NT2/D1 (cell line): ENCODE results near the gene FAM234A.

Experiments
- SUZ12 ChIP-seq: IDR thresholded peaks from 2 replicates; pipeline ENCODE4 v1.6.1; 2011; ENCODE audit not compliant: insufficient read length, insufficient read depth; ENCODE audit errors: extremely low read depth
- ZNF274 ChIP-seq: IDR thresholded peaks from 2 replicates; pipeline ENCODE4 v1.6.1; 2011; ENCODE audit warnings: mild to moderate bottlenecking, low read depth, low read length

DNA sequence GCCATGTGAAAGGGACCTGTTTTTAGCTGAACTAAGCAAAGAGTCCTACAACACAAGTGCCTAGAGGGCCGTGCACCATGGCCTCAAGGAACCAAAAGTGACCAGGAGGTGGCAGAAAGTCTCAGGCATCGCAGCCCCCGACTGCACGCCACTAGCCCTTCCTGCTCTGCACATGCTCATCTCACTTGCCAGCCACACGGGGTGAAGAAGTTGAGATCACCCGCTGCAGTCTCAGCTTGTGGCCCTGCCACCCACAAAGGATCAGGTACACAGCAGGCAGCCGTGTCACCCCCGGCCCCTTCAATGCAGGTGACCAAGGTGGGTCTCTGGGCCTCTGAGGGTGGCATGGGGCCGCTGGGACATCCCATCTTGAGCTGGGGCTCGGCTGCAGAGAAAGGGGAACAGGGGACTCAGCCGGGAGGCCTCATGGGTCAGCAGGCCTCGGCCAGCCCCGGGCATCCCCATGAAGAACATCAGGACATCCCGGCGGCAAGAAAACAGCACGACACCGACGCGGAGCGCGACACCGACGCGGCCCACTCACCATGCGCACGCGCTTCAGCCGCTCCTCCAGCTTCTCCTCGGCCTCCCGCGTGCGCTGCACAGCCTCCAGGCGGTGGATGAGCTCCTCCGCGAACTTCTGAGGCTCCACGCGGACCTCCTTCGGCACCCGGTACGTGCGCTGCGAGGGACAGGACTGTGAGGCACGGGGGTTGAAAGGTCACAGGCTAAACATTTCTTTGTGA, 69.3 kb downstream of the FAM234A start:
- TF ChIP-seq ZNF274 (no peak), SUZ12 (no peak)
